Measurements from ENCODE around the gene MERTK.
"Not testable (repeated sequence)": the region's sequence is repeated elsewhere in the genome, so short reads cannot be mapped to it uniquely, and the experiment has no call there.

The MERTK gene

DNA sequence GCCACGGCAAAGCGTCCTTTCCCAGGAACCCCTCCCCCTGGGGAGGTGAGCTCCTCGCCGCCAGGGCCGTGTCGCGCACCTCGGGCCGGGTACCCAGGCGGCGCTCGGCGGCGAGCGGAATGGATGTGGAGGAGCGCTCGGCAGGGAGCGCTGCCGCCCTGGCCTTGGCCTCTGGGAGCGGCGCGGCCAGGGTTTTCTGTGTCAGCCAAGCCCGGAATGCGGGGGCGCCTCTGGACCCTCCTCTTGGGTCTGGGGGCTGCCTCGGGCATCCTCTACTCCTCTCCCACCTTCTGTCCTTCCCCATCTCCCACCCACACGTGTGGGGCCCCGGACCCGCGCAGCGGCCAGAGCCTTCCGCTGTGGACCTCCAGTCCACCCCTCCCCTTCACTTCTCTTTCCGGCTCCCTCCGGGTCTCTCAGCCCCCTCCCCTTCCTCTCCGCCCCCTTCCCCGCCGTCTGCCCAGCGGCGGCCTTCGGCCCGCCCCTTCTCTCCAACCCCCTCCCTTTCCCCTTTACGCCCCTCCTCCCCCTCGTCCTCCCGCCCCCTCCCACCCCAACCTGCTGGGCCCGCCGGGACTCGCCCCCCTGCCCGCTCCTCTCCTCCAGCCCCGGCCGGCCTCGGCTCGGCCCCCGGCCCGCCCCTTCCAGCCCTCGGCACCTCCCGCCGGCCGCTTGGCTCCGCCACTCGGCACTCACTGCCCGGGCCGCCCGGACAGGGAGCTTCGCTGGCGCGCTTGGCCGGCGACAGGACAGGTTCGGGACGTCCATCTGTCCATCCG, at the start of gene MERTK:
MERTK (plus strand) TSS at position 684 of the 779 bp plus-strand sequence. CDS start 129 bp downstream, outside the sequence.
- Histone ChIP-seq H3K4me1 (ENCODE audit: control insufficient read depth, insufficient read depth, low read length) (no peaks in the 10 kb centered on the region), H3K27me3 (ENCODE audit: control insufficient read depth, insufficient read depth, low read length) (peaks cover 5% of the 10 kb centered on the region), H3K9me3 (ENCODE audit: control insufficient read depth, low read length) (no peaks in the 10 kb centered on the region), H3K9ac (ENCODE audit: low read length) (peak within 1 kb of the TSS; percentile 68), H3K36me3 (ENCODE audit: control insufficient read depth, insufficient read depth, low read length) (no peaks in the 10 kb centered on the region), H3K4me3 (ENCODE audit: low read length) (peak within 1 kb of the TSS; percentile 81)

DNA sequence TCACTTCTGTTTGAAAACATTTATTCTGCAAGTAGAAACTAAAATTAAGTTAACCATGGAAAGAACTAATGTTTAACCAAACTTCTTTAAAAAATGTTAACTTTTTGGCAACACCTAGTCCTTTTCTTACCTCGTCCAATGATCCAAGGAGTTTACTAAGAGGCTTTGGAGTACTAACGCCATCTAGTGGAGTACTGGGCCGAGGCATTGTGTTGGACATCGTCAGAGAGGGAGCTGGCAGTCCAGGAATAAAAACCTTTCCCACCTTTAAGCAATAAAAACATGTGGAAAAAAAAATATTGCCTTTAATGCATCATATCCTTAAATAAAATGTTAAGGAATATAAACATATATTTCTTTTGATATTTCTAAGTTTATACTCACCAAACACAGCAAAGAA, 47.8 kb upstream of the MERTK start:
- H3K4me1 ChIP-seq (ENCODE audit: control insufficient read depth, insufficient read depth, low read length); H3K9ac ChIP-seq (ENCODE audit: low read length); H3K36me3 ChIP-seq (ENCODE audit: control insufficient read depth, insufficient read depth, low read length); H3K4me3 ChIP-seq (ENCODE audit: low read length); H3K9me3 ChIP-seq (ENCODE audit: control insufficient read depth, low read length); H3K27me3 ChIP-seq (ENCODE audit: control insufficient read depth, insufficient read depth, low read length): not testable (repeated sequence)

DNA sequence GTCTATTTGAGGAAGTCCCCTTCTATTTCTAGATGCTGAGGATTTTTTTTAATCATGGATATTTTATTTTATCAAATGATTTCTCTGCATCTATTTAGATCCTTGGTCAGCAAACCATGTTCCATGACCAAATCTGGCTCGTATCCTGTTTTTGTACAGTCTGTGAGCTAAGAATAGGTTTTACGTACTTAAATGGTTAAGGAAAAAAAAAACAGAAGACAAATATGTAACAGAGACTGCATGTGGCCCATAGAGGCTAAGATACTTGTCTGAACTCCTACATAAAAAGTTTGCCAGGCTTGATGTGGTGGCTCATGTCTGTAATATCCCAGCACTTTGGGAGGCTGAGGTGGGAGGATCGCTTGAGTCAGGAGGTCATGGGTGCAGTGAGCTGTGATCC, 45.9 kb upstream of the MERTK start:
- H3K27me3 ChIP-seq (ENCODE audit: control insufficient read depth, insufficient read depth, low read length); H3K4me3 ChIP-seq (ENCODE audit: low read length); H3K4me1 ChIP-seq (ENCODE audit: control insufficient read depth, insufficient read depth, low read length); H3K9me3 ChIP-seq (ENCODE audit: control insufficient read depth, low read length); H3K36me3 ChIP-seq (ENCODE audit: control insufficient read depth, insufficient read depth, low read length); H3K9ac ChIP-seq (ENCODE audit: low read length): not testable (repeated sequence)

DNA sequence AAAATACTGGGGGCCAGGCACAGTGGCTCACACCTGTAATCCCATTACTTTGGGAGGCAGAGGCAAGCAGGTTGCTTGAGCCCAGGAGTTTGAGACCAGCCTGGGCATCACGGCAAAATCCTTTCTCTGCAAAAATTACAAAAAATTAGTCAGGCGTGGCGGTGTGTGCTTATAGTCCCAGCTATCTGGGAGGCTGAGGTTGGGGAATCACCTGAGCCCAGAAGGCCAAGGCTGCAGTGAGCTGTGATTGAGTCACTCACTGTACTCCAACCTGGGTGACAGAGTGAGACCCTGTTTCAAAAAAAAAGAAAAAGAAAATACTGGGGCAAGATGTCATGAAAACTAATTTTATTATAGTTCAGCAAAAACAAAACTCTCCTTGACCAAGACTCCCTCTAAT, 38.4 kb upstream of the MERTK start:
- H3K9me3 ChIP-seq (ENCODE audit: control insufficient read depth, low read length); H3K36me3 ChIP-seq (ENCODE audit: control insufficient read depth, insufficient read depth, low read length); H3K9ac ChIP-seq (ENCODE audit: low read length); H3K27me3 ChIP-seq (ENCODE audit: control insufficient read depth, insufficient read depth, low read length); H3K4me1 ChIP-seq (ENCODE audit: control insufficient read depth, insufficient read depth, low read length); H3K4me3 ChIP-seq (ENCODE audit: low read length): not testable (repeated sequence)

DNA sequence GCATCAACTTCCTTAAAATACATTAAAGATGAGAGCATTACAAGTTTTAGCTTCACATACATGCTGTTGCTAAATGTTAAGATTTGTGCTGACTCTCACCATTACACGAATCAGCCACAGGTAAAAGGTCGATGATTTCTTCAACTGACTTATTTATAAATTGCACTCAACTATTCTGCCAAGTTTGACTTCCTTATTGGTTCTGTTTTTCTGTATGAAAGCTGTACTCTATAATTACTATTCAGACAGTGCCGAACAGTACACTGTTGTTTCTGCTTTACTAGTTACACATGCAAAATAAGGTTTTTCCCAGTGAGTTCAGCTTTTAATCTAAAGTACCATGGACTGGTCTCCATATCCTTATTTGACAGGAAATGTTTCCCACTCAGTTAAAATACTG, 33.3 kb upstream of the MERTK start:
- not testable (repeated sequence) for H3K9ac ChIP-seq (ENCODE audit: low read length); H3K27me3 ChIP-seq (ENCODE audit: control insufficient read depth, insufficient read depth, low read length); H3K36me3 ChIP-seq (ENCODE audit: control insufficient read depth, insufficient read depth, low read length); H3K9me3 ChIP-seq (ENCODE audit: control insufficient read depth, low read length); H3K4me3 ChIP-seq (ENCODE audit: low read length); H3K4me1 ChIP-seq (ENCODE audit: control insufficient read depth, insufficient read depth, low read length)

DNA sequence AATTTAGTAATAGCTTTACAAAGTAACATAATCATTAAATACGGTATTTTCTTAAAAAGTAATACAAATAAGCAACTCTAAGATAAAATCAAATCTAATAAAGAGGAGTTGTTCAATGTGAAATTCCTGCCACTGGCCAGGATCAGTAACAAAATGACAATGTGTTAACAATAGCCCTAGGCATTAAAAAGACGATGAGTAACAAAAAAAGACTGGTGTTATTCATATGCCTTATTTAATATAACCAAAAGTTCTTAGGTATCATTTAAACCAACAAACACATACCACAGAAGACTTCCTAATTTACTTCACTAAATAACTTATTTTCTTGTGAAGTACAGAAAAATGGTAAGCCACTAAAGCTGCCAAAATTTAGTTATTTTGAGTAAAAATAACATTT, 25.6 kb upstream of the MERTK start:
- H3K9me3 ChIP-seq (ENCODE audit: control insufficient read depth, low read length); H3K36me3 ChIP-seq (ENCODE audit: control insufficient read depth, insufficient read depth, low read length); H3K9ac ChIP-seq (ENCODE audit: low read length); H3K27me3 ChIP-seq (ENCODE audit: control insufficient read depth, insufficient read depth, low read length); H3K4me1 ChIP-seq (ENCODE audit: control insufficient read depth, insufficient read depth, low read length); H3K4me3 ChIP-seq (ENCODE audit: low read length): not testable (repeated sequence)

DNA sequence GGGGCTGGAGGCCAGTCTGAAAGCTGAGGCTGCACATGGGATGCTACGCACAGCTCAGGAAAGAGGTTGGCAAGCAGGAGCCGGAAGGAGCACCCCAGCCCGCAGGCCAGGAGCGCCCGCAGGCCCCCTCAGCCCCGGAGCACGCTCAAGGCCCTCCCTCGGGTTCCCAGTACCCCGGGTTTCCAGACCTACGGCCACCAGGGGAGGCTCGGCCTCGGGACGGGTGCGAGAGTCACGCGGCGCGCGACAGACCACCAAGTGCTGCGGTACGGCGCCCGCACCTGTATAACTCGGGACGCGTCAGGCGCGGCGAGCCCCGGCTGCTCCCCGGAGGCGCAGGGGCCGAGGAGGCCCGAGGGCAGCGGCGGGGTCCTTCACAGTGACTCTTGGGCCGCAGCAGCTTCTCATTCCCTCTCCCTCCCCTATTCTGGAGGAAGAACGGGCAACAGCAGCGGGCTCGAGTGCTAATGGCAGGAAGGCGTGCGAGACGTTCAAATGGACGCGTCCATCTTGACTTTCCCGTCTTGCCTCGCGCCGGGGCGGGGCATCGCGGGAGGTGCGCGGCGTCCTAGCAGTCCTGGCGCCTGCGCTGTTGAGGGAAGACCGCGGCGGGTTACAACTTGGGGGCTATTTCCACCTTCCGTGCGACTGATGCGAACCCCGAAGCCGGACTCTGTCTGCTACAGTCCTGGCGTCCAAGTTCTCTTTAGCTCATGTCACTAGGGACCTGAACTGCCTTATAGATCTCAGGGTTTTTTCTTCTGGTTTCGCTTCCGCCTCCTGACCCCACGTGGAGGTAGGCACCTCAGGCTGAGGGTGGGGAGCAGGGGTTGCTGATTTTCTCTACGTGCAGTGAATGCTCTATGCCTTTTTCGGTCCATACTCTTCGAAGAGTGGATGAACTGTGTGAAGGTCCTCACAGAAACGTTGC, 14.5 kb upstream of the MERTK start, which contains the start of gene ANAPC1:
ANAPC1 (minus strand) TSS at position 533 of the 931 bp plus-strand sequence. CDS start 3,368 bp downstream, outside the sequence.
- H3K9me3 ChIP-seq (ENCODE audit: control insufficient read depth, low read length): no peaks in the 10 kb centered on the region
- H3K4me3 ChIP-seq (ENCODE audit: low read length): peak within 1 kb of the TSS; percentile 80
- no peaks in the 10 kb centered on the region for H3K27me3 ChIP-seq (ENCODE audit: control insufficient read depth, insufficient read depth, low read length)
- H3K9ac ChIP-seq (ENCODE audit: low read length): peak within 1 kb of the TSS; percentile 77
- no peaks in the 10 kb centered on the region for H3K36me3 ChIP-seq (ENCODE audit: control insufficient read depth, insufficient read depth, low read length)
- no peaks in the 10 kb centered on the region for H3K4me1 ChIP-seq (ENCODE audit: control insufficient read depth, insufficient read depth, low read length)

DNA sequence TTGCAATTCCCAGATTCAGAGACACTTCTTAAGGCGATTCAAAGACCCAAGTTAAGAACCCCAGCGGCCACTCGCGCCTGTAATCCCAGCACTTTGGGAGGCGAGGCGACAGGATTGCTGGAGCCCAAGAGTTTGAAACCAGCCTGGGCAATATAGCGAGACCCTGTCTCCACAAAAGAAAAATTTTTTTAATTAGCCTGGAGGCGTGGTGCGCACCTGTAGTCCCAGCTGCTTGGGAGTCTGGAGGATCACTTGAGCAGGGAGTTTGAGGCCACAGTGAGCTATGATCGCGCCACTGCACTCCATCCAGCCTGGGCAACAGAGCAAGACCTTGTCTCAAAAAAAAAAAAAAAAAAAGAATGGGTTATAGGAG, 13.8 kb upstream of the MERTK start:
- Histone ChIP-seq H3K27me3 (ENCODE audit: control insufficient read depth, insufficient read depth, low read length) (no peaks in the 10 kb centered on the region), H3K9me3 (ENCODE audit: control insufficient read depth, low read length) (no peaks in the 10 kb centered on the region), H3K9ac (ENCODE audit: low read length) (peak overlapping the region; percentile 77)

DNA sequence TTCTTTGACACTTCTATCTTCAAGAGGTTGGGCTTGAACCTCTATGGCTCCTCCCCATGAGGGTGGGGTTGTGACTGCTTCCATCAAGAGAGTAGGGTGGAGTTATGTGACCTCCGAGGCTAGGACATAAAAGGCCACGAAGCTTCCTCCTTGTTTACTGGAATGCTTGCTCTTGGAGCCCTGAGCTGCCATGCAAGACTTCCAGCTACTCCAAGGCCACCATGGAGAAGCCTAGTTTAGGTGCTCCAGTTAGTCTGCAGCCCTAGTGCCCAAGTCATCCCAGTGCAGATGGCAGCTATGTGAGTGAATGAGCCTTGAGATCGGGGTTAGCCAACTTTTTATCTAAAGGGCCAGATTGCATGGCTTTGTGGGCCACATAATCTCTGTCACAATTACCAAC, 2.4 kb upstream of the MERTK start:
- H3K4me1 ChIP-seq (ENCODE audit: control insufficient read depth, insufficient read depth, low read length): no peaks in the 10 kb centered on the region
- no peaks in the 10 kb centered on the region for H3K36me3 ChIP-seq (ENCODE audit: control insufficient read depth, insufficient read depth, low read length)
- no peak overlapping the region for H3K4me3 ChIP-seq (ENCODE audit: low read length)
- H3K9ac ChIP-seq (ENCODE audit: low read length): no peak overlapping the region
- peaks cover 5% of the 10 kb centered on the region for H3K27me3 ChIP-seq (ENCODE audit: control insufficient read depth, insufficient read depth, low read length)
- H3K9me3 ChIP-seq (ENCODE audit: control insufficient read depth, low read length): no peaks in the 10 kb centered on the region

More for the DNA sequence above, 13.8 kb upstream of the MERTK start:
- H3K36me3 ChIP-seq (ENCODE audit: control insufficient read depth, insufficient read depth, low read length): no peaks in the 10 kb centered on the region
- H3K4me1 ChIP-seq (ENCODE audit: control insufficient read depth, insufficient read depth, low read length): no peaks in the 10 kb centered on the region
- peak overlapping the region; percentile 80 for H3K4me3 ChIP-seq (ENCODE audit: low read length)

DNA sequence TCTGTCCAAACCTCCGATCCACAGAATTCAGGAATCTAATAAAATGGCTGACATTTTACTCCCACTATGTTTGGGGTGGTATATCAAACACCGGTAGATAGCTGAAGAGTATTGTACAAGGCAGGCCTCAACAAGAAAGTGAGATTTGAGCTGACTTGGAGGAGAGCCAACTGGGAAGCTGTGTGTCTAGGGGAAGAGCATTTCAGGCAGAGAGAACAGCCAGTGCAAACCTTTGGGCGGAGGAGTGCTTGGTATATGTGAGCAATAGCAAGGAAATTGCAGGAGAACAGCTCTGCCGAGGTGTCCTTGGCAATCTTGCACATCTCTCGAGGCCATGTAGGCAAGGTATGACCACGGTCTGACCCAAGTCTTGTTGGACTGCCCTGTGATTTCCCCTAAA, 1.8 kb upstream of the MERTK start:
- Histone ChIP-seq H3K27me3 (ENCODE audit: control insufficient read depth, insufficient read depth, low read length) (peaks cover 5% of the 10 kb centered on the region), H3K4me3 (ENCODE audit: low read length) (no peak overlapping the region), H3K9ac (ENCODE audit: low read length) (no peak overlapping the region), H3K36me3 (ENCODE audit: control insufficient read depth, insufficient read depth, low read length) (no peaks in the 10 kb centered on the region), H3K9me3 (ENCODE audit: control insufficient read depth, low read length) (no peaks in the 10 kb centered on the region), H3K4me1 (ENCODE audit: control insufficient read depth, insufficient read depth, low read length) (no peaks in the 10 kb centered on the region)

DNA sequence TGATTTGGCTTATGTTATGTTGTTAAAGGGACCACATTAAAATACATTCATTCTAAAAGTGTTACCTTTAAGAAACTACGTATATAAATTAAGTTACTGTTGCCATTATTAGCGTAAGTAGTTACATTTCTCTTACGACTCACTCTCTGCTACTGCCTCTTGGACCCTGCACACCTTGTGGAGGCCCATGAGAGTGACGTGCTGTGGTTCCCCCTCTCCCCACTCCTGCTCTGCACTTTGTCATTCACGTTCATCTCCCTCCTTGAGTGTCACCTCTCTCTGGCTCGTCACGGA, 830 bp upstream of the MERTK start:
- Histone ChIP-seq H3K9ac (ENCODE audit: low read length) (peak overlapping the region; percentile 47), H3K36me3 (ENCODE audit: control insufficient read depth, insufficient read depth, low read length) (no peaks in the 10 kb centered on the region), H3K27me3 (ENCODE audit: control insufficient read depth, insufficient read depth, low read length) (peaks cover 5% of the 10 kb centered on the region), H3K9me3 (ENCODE audit: control insufficient read depth, low read length) (no peaks in the 10 kb centered on the region), H3K4me1 (ENCODE audit: control insufficient read depth, insufficient read depth, low read length) (no peaks in the 10 kb centered on the region), H3K4me3 (ENCODE audit: low read length) (no peak overlapping the region)

DNA sequence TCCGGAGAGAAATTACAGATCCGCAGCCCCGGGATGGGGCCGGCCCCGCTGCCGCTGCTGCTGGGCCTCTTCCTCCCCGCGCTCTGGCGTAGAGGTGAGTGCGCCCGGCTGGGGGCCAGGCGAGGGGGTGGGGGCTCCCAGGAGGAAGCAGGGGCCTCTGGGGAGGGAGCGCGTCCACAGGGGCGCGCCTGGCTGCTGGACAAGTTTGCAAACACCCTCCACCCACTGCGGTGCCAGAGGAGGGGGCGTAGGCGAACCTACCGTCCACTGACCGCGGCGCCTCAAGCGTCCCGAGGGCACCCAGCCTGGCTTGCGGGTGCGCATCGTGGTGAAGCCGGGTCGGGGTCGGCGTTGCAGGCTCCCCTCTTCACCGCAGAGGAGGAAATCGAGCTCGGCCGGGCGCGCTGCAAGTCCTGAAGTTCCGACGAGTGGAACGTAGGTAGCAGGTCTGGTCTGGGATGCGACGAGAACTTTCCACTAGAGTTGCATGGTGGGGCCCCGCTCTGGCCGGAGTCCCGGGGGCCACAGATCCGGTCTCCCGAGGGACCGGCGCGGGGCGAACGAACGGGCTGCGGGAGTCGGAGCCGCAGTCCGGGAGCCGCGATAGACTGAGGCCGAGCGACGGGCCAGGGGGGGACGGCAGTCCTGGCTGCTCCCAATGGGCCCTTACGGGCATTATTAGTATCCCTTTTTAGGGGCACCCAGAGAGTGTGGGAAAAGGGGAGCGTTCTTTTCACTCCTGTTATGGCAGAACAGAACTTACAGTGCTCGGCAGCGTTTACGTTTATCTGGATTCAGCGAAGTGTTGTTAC, 502 bp downstream of the MERTK start:
- Histone ChIP-seq H3K9ac (ENCODE audit: low read length) (peak overlapping the region; percentile 68), H3K4me3 (ENCODE audit: low read length) (peak overlapping the region; percentile 81), H3K4me1 (ENCODE audit: control insufficient read depth, insufficient read depth, low read length) (no peaks in the 10 kb centered on the region), H3K9me3 (ENCODE audit: control insufficient read depth, low read length) (no peaks in the 10 kb centered on the region), H3K27me3 (ENCODE audit: control insufficient read depth, insufficient read depth, low read length) (peaks cover 5% of the 10 kb centered on the region), H3K36me3 (ENCODE audit: control insufficient read depth, insufficient read depth, low read length) (no peaks in the 10 kb centered on the region)
